H9 (cell line): Measurements from ENCODE around the gene ITPKB. TPM values are rescaled to one million over a fixed set of nuclear protein-coding genes. Genes with fewer than 3 reads are reported as not detected.

Source experiments
- DNase-seq: peaks from one replicate; pipeline ENCODE4 v3.0.0-alpha.2; 2017
- H2AFZ ChIP-seq: one replicate; pipeline ENCODE4 v1.6.1; 2013; ENCODE audit warnings: mild to moderate bottlenecking, low read length, control low read depth, moderate library complexity
- H2AK5ac ChIP-seq: 2 replicates; pipeline ENCODE4 v1.6.1; 2013; ENCODE audit warnings: low read length, control low read depth, mixed read lengths; ENCODE audit not compliant: insufficient read length
- H2BK120ac ChIP-seq: one replicate; pipeline ENCODE4 v1.6.1; 2013; ENCODE audit warnings: low read depth, mild to moderate bottlenecking, low read length, control low read depth, inconsistent platforms; ENCODE audit not compliant: poor library complexity, severe bottlenecking
- H2BK12ac ChIP-seq: 2 replicates; pipeline ENCODE4 v1.6.1; 2013; ENCODE audit warnings: low read length, control low read depth, mixed read lengths, low read depth; ENCODE audit not compliant: insufficient read length
- H2BK15ac ChIP-seq: 2 replicates; pipeline ENCODE4 v1.6.1; 2013; ENCODE audit warnings: low read depth, low read length, control low read depth
- H2BK20ac ChIP-seq: one replicate; pipeline ENCODE4 v1.6.1; 2013; ENCODE audit warnings: low read depth, mild to moderate bottlenecking, low read length, control low read depth, inconsistent platforms; ENCODE audit not compliant: poor library complexity, severe bottlenecking
- H2BK5ac ChIP-seq: 2 replicates; pipeline ENCODE4 v1.6.1; 2013; ENCODE audit warnings: low read length, control low read depth, mixed read lengths; ENCODE audit not compliant: insufficient read length
- H3K14ac ChIP-seq: 2 replicates; pipeline ENCODE4 v1.6.1; 2013; ENCODE audit warnings: low read length, control low read depth; ENCODE audit not compliant: insufficient read depth
- H3K18ac ChIP-seq: 2 replicates; pipeline ENCODE4 v1.6.1; 2013; ENCODE audit warnings: low read depth, mild to moderate bottlenecking, mixed read lengths, low read length, control low read depth; ENCODE audit not compliant: insufficient read length
- H3K23ac ChIP-seq: 2 replicates; pipeline ENCODE4 v1.6.1; 2013; ENCODE audit warnings: low read length, control low read depth, mixed read lengths, low read depth; ENCODE audit not compliant: insufficient read length
- H3K23me2 ChIP-seq: 2 replicates; pipeline ENCODE4 v1.6.1; 2013; ENCODE audit warnings: low read depth, mild to moderate bottlenecking, mixed read lengths, low read length, control low read depth; ENCODE audit not compliant: insufficient read length, poor library complexity, severe bottlenecking
- H3K27ac ChIP-seq: 2 replicates; pipeline ENCODE4 v1.5.1; 2013; ENCODE audit warnings: low read length, control low read depth, mixed read lengths, low read depth; ENCODE audit not compliant: insufficient read length
- H3K27me3 ChIP-seq: 2 replicates; pipeline ENCODE4 v1.6.1; 2013; ENCODE audit warnings: low read length, control low read depth, inconsistent platforms; ENCODE audit not compliant: insufficient read depth
- H3K4ac ChIP-seq: 2 replicates; pipeline ENCODE4 v1.6.1; 2013; ENCODE audit warnings: low read depth, mild to moderate bottlenecking, control low read depth, inconsistent platforms, low read length, moderate library complexity
- H3K4me1 ChIP-seq: 2 replicates; pipeline ENCODE4 v1.6.1; 2013; ENCODE audit warnings: low read length, control low read depth, inconsistent platforms; ENCODE audit not compliant: insufficient read depth
- H3K4me2 ChIP-seq: 2 replicates; pipeline ENCODE4 v1.6.1; 2013; ENCODE audit warnings: low read length, control low read depth, mixed read lengths; ENCODE audit not compliant: insufficient read length, insufficient read depth
- H3K56ac ChIP-seq: 2 replicates; pipeline ENCODE4 v1.6.1; 2013; ENCODE audit warnings: low read depth, mild to moderate bottlenecking, mixed read lengths, low read length, control low read depth; ENCODE audit not compliant: insufficient read length
- H3K79me1 ChIP-seq: 2 replicates; pipeline ENCODE4 v1.6.1; 2013; ENCODE audit warnings: low read depth, mild to moderate bottlenecking, moderate library complexity, low read length, control low read depth, inconsistent platforms; ENCODE audit not compliant: insufficient read depth, poor library complexity, severe bottlenecking
- H3K79me2 ChIP-seq: 2 replicates; pipeline ENCODE4 v1.6.1; 2013; ENCODE audit warnings: low read length, control low read depth, inconsistent platforms; ENCODE audit not compliant: insufficient read depth
- H3K9ac ChIP-seq: 2 replicates; pipeline ENCODE4 v1.6.1; 2013; ENCODE audit warnings: low read length, control low read depth, mixed read lengths; ENCODE audit not compliant: insufficient read length; ENCODE audit errors: extremely low read depth
- H3K9me3 ChIP-seq: one replicate; pipeline ENCODE4 v1.6.1; 2013; ENCODE audit warnings: low read depth, low read length, inconsistent platforms; ENCODE audit not compliant: control insufficient read depth
- H3T11ph ChIP-seq: one replicate; pipeline ENCODE4 v1.6.1; 2013; ENCODE audit warnings: mild to moderate bottlenecking, low read length, control low read depth, inconsistent platforms
- H4K20me1 ChIP-seq: one replicate; pipeline ENCODE4 v1.6.1; 2013; ENCODE audit not compliant: control insufficient read depth, insufficient read length, insufficient read depth
- H4K5ac ChIP-seq: 2 replicates; pipeline ENCODE4 v1.6.1; 2013; ENCODE audit warnings: low read depth, mild to moderate bottlenecking, mixed read lengths, low read length, control low read depth; ENCODE audit not compliant: insufficient read length
- H4K8ac ChIP-seq: replicated peaks from 2 replicates; pipeline ENCODE4 v1.6.1; 2013; ENCODE audit warnings: low read length, control low read depth, mixed read lengths, low read depth; ENCODE audit not compliant: insufficient read length
- H4K91ac ChIP-seq: 2 replicates; pipeline ENCODE4 v1.6.1; 2013; ENCODE audit warnings: low read depth, mild to moderate bottlenecking, moderate library complexity, mixed read lengths, low read length, control low read depth; ENCODE audit not compliant: insufficient read length
- H3K27ac Mint-ChIP-seq, 3 experiments: 2 replicates in 2 of 3; 3 replicates in 1 of 3; pipeline ENCODE4 v1.8.0; 2020 to 2021; ENCODE audit warnings: mixed read lengths in 3 of 3, mild to moderate bottlenecking in 1 of 3, moderate library complexity in 1 of 3
- H3K27me3 Mint-ChIP-seq: 2 replicates; pipeline ENCODE4 v1.8.0; 2021; ENCODE audit warnings: low read depth, mild to moderate bottlenecking, moderate library complexity, mixed read lengths
- H3K36me3 Mint-ChIP-seq, 3 experiments: 2 replicates in 2 of 3; 3 replicates in 1 of 3; pipeline ENCODE4 v1.8.0; 2020 to 2021; ENCODE audit warnings: low read depth in 3 of 3, mixed read lengths in 3 of 3; ENCODE audit not compliant: insufficient read depth in 1 of 3
- H3K4me1 Mint-ChIP-seq, 2 experiments: 2 replicates each; pipeline ENCODE4 v1.8.0; 2020; ENCODE audit warnings: mixed read lengths in 2 of 2
- H3K4me3 Mint-ChIP-seq, 2 experiments: 2 replicates in 1 of 2; 3 replicates in 1 of 2; pipeline ENCODE4 v1.8.0; 2020 to 2021; ENCODE audit warnings: mild to moderate bottlenecking in 2 of 2, mixed read lengths in 2 of 2, moderate library complexity in 1 of 2
- H3K9me3 Mint-ChIP-seq, 2 experiments: 2 replicates in 1 of 2; 3 replicates in 1 of 2; pipeline ENCODE4 v1.8.0; 2020; ENCODE audit warnings: mild to moderate bottlenecking in 2 of 2, mixed read lengths in 2 of 2, moderate library complexity in 1 of 2
- CTCF ChIP-seq: fragments of 200-600 bp; sonication (generic); conservative IDR thresholded peaks from 3 replicates; pipeline ENCODE4 v1.8.0; 2021; ENCODE audit warnings: antibody characterized with exemption, mild to moderate bottlenecking
- WGBS: extraction: QIAGEN DNeasy Blood & Tissue Kit; methylation state at CpG from one replicate; pipeline ENCODE4 v1.1.7; 2013; ENCODE audit warnings: missing lambda C conversion rate, low lambda C conversion rate, mixed read lengths; ENCODE audit not compliant: insufficient read length; ENCODE audit errors: extremely low coverage; 5-methylcytosine and 5-hydroxymethylcytosine counted together
- total RNA-seq: library from RNA; stranded (reverse); gene quantifications from 2 replicates; pipeline ENCODE4 v1.2.1, GENCODE V29; 2021

ITPKB gene
- total RNA-seq, 1 experiment from 2014 or later: 3.8 TPM

GRCh38 chr1:226590614-226591013, 148.5 kb downstream of the ITPKB start:
- H3K4me1 ChIP-seq: no peaks in the 10 kb centered on the region
- no peak overlapping the region for H3K14ac ChIP-seq
- no peak overlapping the region for H3K4ac ChIP-seq
- peaks cover 10% of the 10 kb centered on the region; the same call in 1 of the 2 replicates for H3K27me3 Mint-ChIP-seq
- H3K4me1 Mint-ChIP-seq: peaks cover 10% of the 10 kb centered on the region in 2 experiments
- no peak overlapping the region for H2AK5ac ChIP-seq
- no peak overlapping the region for H2BK5ac ChIP-seq
- H3K79me1 ChIP-seq: no peaks in the 10 kb centered on the region
- H2AFZ ChIP-seq: no peak overlapping the region
- no peak overlapping the region for H3K9ac ChIP-seq
- H3K56ac ChIP-seq: no peak overlapping the region
- peak overlapping the region in 2 of 3 experiments; percentile 9 to 35; a peak in 2 of 7 replicates for H3K27ac Mint-ChIP-seq
- H3K79me2 ChIP-seq: no peaks in the 10 kb centered on the region
- H2BK20ac ChIP-seq: no peak overlapping the region
- no peak overlapping the region for H3K27ac ChIP-seq
- no peak overlapping the region for H3T11ph ChIP-seq
- no peaks in the 10 kb centered on the region for H4K20me1 ChIP-seq
- H3K4me3 Mint-ChIP-seq: no peak overlapping the region; a peak in 1 of 5 replicates
- H2BK120ac ChIP-seq: no peak overlapping the region
- H3K27me3 ChIP-seq: no peaks in the 10 kb centered on the region; the same call in 1 of the 2 replicates
- no peaks in the 10 kb centered on the region for H3K23me2 ChIP-seq
- no peak overlapping the region for H4K8ac ChIP-seq
- peaks cover 3 to 4% of the 10 kb centered on the region in 2 experiments; a peak in 4 of 5 replicates for H3K9me3 Mint-ChIP-seq
- no peak overlapping the region for H2BK12ac ChIP-seq
- H3K18ac ChIP-seq: no peak overlapping the region
- TF ChIP-seq CTCF: no peak
- H3K23ac ChIP-seq: no peak overlapping the region
- H3K36me3 Mint-ChIP-seq: peaks cover 0 to 2% (median 2%) of the 10 kb centered on the region in 3 experiments; a peak in 2 of 7 replicates
- DNase-seq: no peak
- H3K9me3 ChIP-seq: no peaks in the 10 kb centered on the region
- no CpG with 5 or more reads among the region's 7 CpGs for WGBS
- no peak overlapping the region for H2BK15ac ChIP-seq
- no peak overlapping the region for H4K91ac ChIP-seq
- no peak overlapping the region for H4K5ac ChIP-seq
- no peak overlapping the region for H3K4me2 ChIP-seq
